IMR-90 (cell line): ENCODE data around the gene CLBA1. TPM values are rescaled to one million over a fixed set of nuclear protein-coding genes. Genes with fewer than 3 reads are reported as not detected.

Experiments
- ATAC-seq: fragments of 200-7000 bp; cut with Tn5 transposase; 2 replicates; pipeline ENCODE4 v1.9.1; 2020; ENCODE audit warnings: low read depth, mild to moderate bottlenecking, moderate library complexity
- BruUV-seq: library from RNA; stranded (reverse); fragments of 400-500 nt; replicated peaks from 2 replicates; lab custom pipeline; 2021; lab: Mats Ljungman, UMichigan
- CTCF ChIA-PET: fragments of 300-600 bp; formaldehyde crosslinking; extraction: SDS; loops from one replicate; lab custom pipeline; 2021; ENCODE audit warnings: antibody characterized with exemption; lab: Yijun Ruan, JAX
- POLR2A ChIA-PET: fragments of 300-600 bp; sonication (Branson Sonifier 250); formaldehyde crosslinking; loops from one replicate; lab custom pipeline; 2022; ENCODE audit warnings: antibody characterized with exemption; ENCODE audit not compliant: unreplicated experiment; lab: Charles Lee
- DNase-seq: peaks from one replicate; pipeline ENCODE4 v3.0.0; 2013
- H2AFZ ChIP-seq: replicated peaks from 2 replicates; pipeline ENCODE3; 2013; ENCODE audit warnings: low read length, mild to moderate bottlenecking; ENCODE audit not compliant: poor library complexity
- H2AK5ac ChIP-seq: 2 replicates; pipeline ENCODE4 v1.6.1; 2013; ENCODE audit warnings: low read depth, low read length, inconsistent platforms
- H2AK9ac ChIP-seq: replicated peaks from 2 replicates; pipeline ENCODE3; 2013; ENCODE audit warnings: mild to moderate bottlenecking, low read depth, low read length, moderate library complexity; ENCODE audit not compliant: poor library complexity
- H2BK120ac ChIP-seq: 2 replicates; pipeline ENCODE4 v1.6.1; 2013; ENCODE audit warnings: low read depth, low read length, inconsistent platforms
- H2BK15ac ChIP-seq: 3 replicates; pipeline ENCODE4 v1.6.1; 2013; ENCODE audit warnings: low read depth, low read length, inconsistent platforms
- H2BK20ac ChIP-seq: 2 replicates; pipeline ENCODE4 v1.6.1; 2013; ENCODE audit warnings: low read depth, mild to moderate bottlenecking, inconsistent platforms, low read length, moderate library complexity
- H2BK5ac ChIP-seq: 2 replicates; pipeline ENCODE4 v1.6.1; 2013; ENCODE audit warnings: mild to moderate bottlenecking, low read depth, low read length, inconsistent platforms; ENCODE audit not compliant: poor library complexity, severe bottlenecking
- H3K14ac ChIP-seq: replicated peaks from 2 replicates; pipeline ENCODE4 v1.6.1; 2013; ENCODE audit warnings: low read depth, low read length, inconsistent platforms
- H3K18ac ChIP-seq: 2 replicates; pipeline ENCODE4 v1.6.1; 2013; ENCODE audit warnings: low read depth, low read length, control low read depth
- H3K23ac ChIP-seq: 2 replicates; pipeline ENCODE4 v1.6.1; 2013; ENCODE audit warnings: low read depth, low read length, inconsistent platforms
- H3K27ac ChIP-seq: 2 replicates; pipeline ENCODE4 v1.5.1; 2013; ENCODE audit warnings: mild to moderate bottlenecking, control low read depth, low read length; ENCODE audit not compliant: insufficient read depth
- H3K27me3 ChIP-seq: 2 replicates; pipeline ENCODE4 v1.6.1; 2013; ENCODE audit warnings: low read length; ENCODE audit not compliant: control insufficient read depth, insufficient read depth
- H3K36me3 ChIP-seq: 2 replicates; pipeline ENCODE4 v1.6.1; 2013; ENCODE audit warnings: low read length, mixed read lengths; ENCODE audit not compliant: control insufficient read depth, insufficient read depth
- H3K4ac ChIP-seq: 2 replicates; pipeline ENCODE4 v1.6.1; 2013; ENCODE audit warnings: low read depth, low read length, inconsistent platforms
- H3K4me1 ChIP-seq: 2 replicates; pipeline ENCODE4 v1.6.1; 2013; ENCODE audit warnings: low read length, mixed read lengths; ENCODE audit not compliant: control insufficient read depth, insufficient read depth
- H3K4me2 ChIP-seq: 2 replicates; pipeline ENCODE4 v1.6.1; 2013; ENCODE audit warnings: low read depth, mild to moderate bottlenecking, control low read depth, low read length, moderate library complexity
- H3K4me3 ChIP-seq: 2 replicates; pipeline ENCODE4 v1.5.1; 2013; ENCODE audit warnings: low read depth, mild to moderate bottlenecking, control low read depth, low read length, moderate library complexity; ENCODE audit not compliant: insufficient read depth
- H3K56ac ChIP-seq: 2 replicates; pipeline ENCODE4 v1.6.1; 2013; ENCODE audit warnings: low read length, inconsistent platforms; ENCODE audit not compliant: insufficient read depth; ENCODE audit errors: extremely low read depth
- H3K79me1 ChIP-seq, 2 experiments: 2 replicates each; pipeline ENCODE4 v1.6.1; 2013; ENCODE audit warnings: low read length in 2 of 2, inconsistent platforms in 1 of 2, low read depth in 1 of 2
- H3K9ac ChIP-seq: 2 replicates; pipeline ENCODE4 v1.6.1; 2013; ENCODE audit warnings: low read depth, low read length, control low read depth
- H3K9me1 ChIP-seq: 2 replicates; pipeline ENCODE4 v1.6.1; 2013; ENCODE audit warnings: low read length, inconsistent platforms; ENCODE audit not compliant: insufficient read depth
- H3K9me3 ChIP-seq: 2 replicates; pipeline ENCODE4 v1.6.1; 2013; ENCODE audit warnings: low read length; ENCODE audit not compliant: control insufficient read depth, insufficient read depth
- H4K20me1 ChIP-seq: 2 replicates; pipeline ENCODE4 v1.6.1; 2013; ENCODE audit warnings: low read length, inconsistent platforms; ENCODE audit not compliant: insufficient read depth
- H4K5ac ChIP-seq: 2 replicates; pipeline ENCODE4 v1.6.1; 2013; ENCODE audit warnings: mild to moderate bottlenecking, low read depth, low read length, control low read depth
- H4K8ac ChIP-seq, 2 experiments: 2 replicates each; pipeline ENCODE4 v1.6.1; 2013; ENCODE audit warnings: low read depth in 2 of 2, low read length in 2 of 2, control low read depth in 1 of 2, inconsistent platforms in 1 of 2
- H4K91ac ChIP-seq: 2 replicates; pipeline ENCODE4 v1.6.1; 2013; ENCODE audit warnings: low read depth, low read length, inconsistent platforms; ENCODE audit not compliant: insufficient read depth
- BHLHE40 ChIP-seq: fragments of 150-350 bp; IDR thresholded peaks from 2 replicates; pipeline ENCODE4 v1.6.1; 2016; ENCODE audit warnings: mild to moderate bottlenecking, low read depth, low read length
- CHD1 ChIP-seq: IDR thresholded peaks from 2 replicates; pipeline ENCODE4 v1.6.1; 2012; ENCODE audit warnings: low read depth, low read length, improper control_type of control experiment
- CTCF ChIP-seq: conservative IDR thresholded peaks from 2 replicates; pipeline ENCODE4 v1.5.1; 2012; ENCODE audit warnings: mild to moderate bottlenecking, low read depth, low read length, improper control_type of control experiment
- ELK1 ChIP-seq: fragments of 150-350 bp; IDR thresholded peaks from 2 replicates; pipeline ENCODE4 v1.6.1; 2016; ENCODE audit warnings: low read depth, mild to moderate bottlenecking, low read length, moderate library complexity, borderline replicate concordance
- FOS ChIP-seq: fragments of 150-350 bp; IDR thresholded peaks from 2 replicates; pipeline ENCODE4 v1.6.1; 2016; ENCODE audit warnings: low read depth, low read length
- MAFK ChIP-seq: IDR thresholded peaks from 2 replicates; pipeline ENCODE4 v1.6.1; 2012; ENCODE audit warnings: low read depth, low read length, improper control_type of control experiment
- MAZ ChIP-seq: IDR thresholded peaks from 2 replicates; pipeline ENCODE4 v1.6.1; 2012; ENCODE audit warnings: low read depth, mild to moderate bottlenecking, low read length, improper control_type of control experiment, moderate library complexity, borderline replicate concordance
- SMC3 ChIP-seq: fragments of 150-350 bp; IDR thresholded peaks from 2 replicates; pipeline ENCODE4 v1.6.1; 2016; ENCODE audit warnings: low read depth, mild to moderate bottlenecking, antibody characterized with exemption, low read length, moderate library complexity
- USF2 ChIP-seq: fragments of 150-350 bp; IDR thresholded peaks from 2 replicates; pipeline ENCODE4 v1.6.1; 2017; ENCODE audit warnings: mild to moderate bottlenecking, antibody characterized with exemption, low read length, low read depth
- WGBS, 2 experiments: methylation state at CpG; one replicate each; pipeline versions ENCODE4 v1.1.5 to v1.1.7; 2013; ENCODE audit warnings: missing lambda C conversion rate in 2 of 2; ENCODE audit not compliant: insufficient read length in 1 of 2; ENCODE audit errors: extremely low coverage in 2 of 2; 5-methylcytosine and 5-hydroxymethylcytosine counted together
- dilution Hi-C: fragments of 300-500 bp; cut with HindIII; formaldehyde crosslinking; loops from one replicate; pipeline ENCODE4 v1.14.3; 2018; ENCODE audit warnings: low sequenced_read_pairs; ENCODE audit not compliant: unreplicated experiment
- in situ Hi-C: fragments of 300-500 bp; cut with MboI; formaldehyde crosslinking; loops from 3 replicates; pipeline ENCODE4 v1.14.3; 2019; ENCODE audit warnings: low sequenced_read_pairs, inconsistent platforms, mixed read lengths
- intact Hi-C: fragments of 100-400 bp; cut with micrococcal nuclease; formaldehyde crosslinking; loops from 2 replicates; pipeline ENCODE4 v1.10.0; 2022
- polyA plus RNA-seq, 3 experiments: library from polyadenylated mRNA; depleted of rRNA; stranded (reverse); fragments of >200 nt; gene quantifications; 2 replicates each; pipeline ENCODE4 v1.2.3, GENCODE V29; 2012; ENCODE audit warnings: low replicate concordance in 1 of 3
- total RNA-seq: library from RNA; depleted of rRNA; stranded (reverse); fragments of >200 nt; gene quantifications from 2 replicates; pipeline ENCODE4 v1.2.3, GENCODE V29; 2012

CLBA1 gene
- total and polyA plus RNA-seq, 2 of the 4 experiments (the other 2 are of a cell fraction): 2.7 to 6.2 TPM

GRCh38 chr14:105010106-105010505 lies 24.5 kb downstream of the CLBA1 start:
- BruUV-seq: no TSS peak
- Histone ChIP-seq H3K14ac (no peak overlapping the region), H4K8ac (no peak overlapping the region), H3K9me1 (peaks cover 15% of the 10 kb centered on the region), H3K9me3 (no peaks in the 10 kb centered on the region), H3K79me1 (peaks cover 22 to 58% of the 10 kb centered on the region in 2 experiments), H3K9ac (no peak overlapping the region), H2BK20ac (no peak overlapping the region), H2AK9ac (no peak overlapping the region), H2BK15ac (no peak overlapping the region), H3K4me3 (no peak overlapping the region), H2AFZ (no peak overlapping the region), H3K4ac (no peak overlapping the region), H4K91ac (no peak overlapping the region), H3K18ac (no peak overlapping the region), H2BK120ac (no peak overlapping the region), H3K27me3 (no peaks in the 10 kb centered on the region), H3K56ac (no peak overlapping the region), H4K20me1 (peaks cover 54% of the 10 kb centered on the region), H3K23ac (no peak overlapping the region), H4K5ac (no peak overlapping the region), H2AK5ac (no peak overlapping the region), H3K36me3 (peaks cover 30% of the 10 kb centered on the region), H3K4me2 (no peak overlapping the region), H3K27ac (no peak overlapping the region), H3K4me1 (peaks cover 16% of the 10 kb centered on the region), H2BK5ac (no peak overlapping the region)
- intact Hi-C loops (no loop called here), dilution Hi-C loops (no loop called here), in situ Hi-C loops (no loop called here)
- no CpG with 5 or more reads among the region's 4 CpGs for WGBS, 2 experiments
- no peak for DNase-seq
- POLR2A ChIA-PET: no interaction called here
- TF ChIP-seq MAZ (no peak), SMC3 (no peak), FOS (no peak), MAFK (no peak), USF2 (no peak), ELK1 (no peak), CHD1 (no peak), BHLHE40 (no peak), CTCF (no peak)
- CTCF ChIA-PET: no interaction called here
- ATAC-seq: no peak
